HG02938 (cell line): ENCODE measurements around the gene ACIN1.
A peak's percentile ranks its signal among the peaks of the same experiment; 100 is the strongest.
"Not testable (repeated sequence)": the region's sequence is repeated elsewhere in the genome, so short reads cannot be mapped to it uniquely, and the experiment has no call there.

Experiments used
- ATAC-seq: cut with Tn5 transposase; IDR thresholded peaks from one replicate; pipeline ENCODE4 v1.9.1; 2021; ENCODE audit warnings: mild to moderate bottlenecking, moderate library complexity; ENCODE audit not compliant: unreplicated experiment

Gene ACIN1

DNA sequence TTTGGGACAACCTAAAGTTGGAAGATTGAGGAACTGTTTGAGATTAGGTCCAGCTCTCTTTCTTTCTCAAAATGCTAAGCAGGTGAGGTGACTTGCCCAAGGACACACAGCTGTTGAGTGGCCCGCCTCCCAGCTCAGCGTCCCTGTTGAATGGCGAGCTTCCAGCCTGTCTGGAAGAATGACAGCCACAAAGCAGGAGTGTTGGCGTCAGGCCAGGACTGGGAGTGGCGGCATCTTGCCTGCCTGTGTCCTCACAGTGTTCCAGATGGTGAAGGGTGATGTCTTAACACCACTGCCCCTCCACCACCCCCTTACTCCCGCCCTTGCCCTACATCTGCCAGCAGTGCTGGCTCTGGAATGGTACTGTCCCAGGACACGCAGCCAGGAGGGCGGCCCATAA is 28.5 kb upstream of the ACIN1 start:
- no peak for ATAC-seq

DNA sequence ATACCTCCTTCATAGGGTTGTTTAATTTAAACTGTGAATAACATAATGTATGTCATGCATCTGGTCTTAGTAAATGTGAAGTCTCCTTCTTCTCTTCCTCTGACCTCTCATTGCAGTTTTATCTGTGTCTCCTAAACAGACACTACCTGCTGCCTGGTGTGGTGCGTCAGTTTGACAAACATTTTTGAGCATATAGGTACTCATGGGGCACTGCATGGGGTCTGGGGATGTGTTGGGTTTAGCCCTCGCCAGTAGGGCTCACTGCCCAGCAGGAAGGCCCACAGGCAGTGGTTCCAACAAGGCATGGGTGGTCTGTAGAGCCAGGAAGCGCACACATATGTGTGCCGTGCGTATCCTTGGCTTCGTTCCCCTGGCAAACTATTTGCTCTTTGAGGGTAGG is 27.1 kb upstream of the ACIN1 start:
- ATAC-seq, result no peak

DNA sequence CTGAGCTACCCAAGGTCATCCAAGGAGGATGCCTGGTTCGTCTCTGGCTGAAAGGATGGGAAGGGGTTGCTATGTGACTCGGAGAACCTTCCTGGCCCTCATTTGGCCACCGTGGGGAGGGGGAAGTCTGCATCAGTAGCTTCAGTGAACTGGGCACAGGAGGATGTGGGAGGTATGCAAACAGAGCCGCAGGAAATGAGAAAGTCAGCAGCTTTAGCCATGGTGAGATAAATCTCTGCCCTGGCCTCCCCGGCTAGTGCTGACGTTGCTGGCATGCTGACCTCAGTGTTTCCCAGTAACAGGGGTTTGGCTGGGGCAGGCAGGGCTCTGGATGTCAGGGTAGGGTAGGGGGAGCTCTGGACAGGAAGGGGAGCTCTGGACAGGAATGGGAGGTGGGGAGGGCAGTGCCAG is 26.4 kb upstream of the ACIN1 start:
- no peak for ATAC-seq

DNA sequence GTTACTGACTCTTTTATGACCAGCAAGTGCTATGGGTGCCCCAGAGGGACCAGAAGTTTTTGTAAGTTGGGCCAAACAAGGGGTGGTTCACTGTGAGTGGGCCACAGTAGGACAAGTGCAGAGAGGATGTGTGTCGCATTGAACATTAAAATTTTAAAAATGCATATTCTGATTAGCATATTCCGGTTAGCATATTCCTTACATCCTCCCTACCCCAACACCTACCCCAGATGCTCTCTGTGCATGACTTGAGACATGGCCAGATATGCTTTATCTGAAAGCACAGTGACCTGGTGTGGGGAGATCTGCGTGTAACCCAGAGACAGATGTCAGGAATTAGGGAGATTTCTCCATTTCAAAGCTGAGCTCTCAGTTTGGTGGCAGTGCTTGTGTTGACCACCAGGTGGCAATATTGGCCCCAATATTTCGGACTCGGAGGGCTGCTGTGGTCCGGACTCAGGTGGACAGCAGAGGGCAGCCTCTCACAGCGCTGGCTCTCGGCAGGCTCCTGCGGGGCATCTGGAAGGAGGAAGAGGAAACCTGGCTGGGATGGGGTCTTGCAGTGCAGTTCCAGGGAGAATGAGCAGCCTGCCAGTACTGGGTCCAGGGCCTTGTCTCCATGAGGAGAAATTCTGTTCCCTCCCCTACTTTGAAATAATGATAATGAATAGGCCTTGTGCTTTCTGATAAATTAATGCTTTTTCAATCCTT is 25.8 kb upstream of the ACIN1 start:
- ATAC-seq, result peak; percentile 65

DNA sequence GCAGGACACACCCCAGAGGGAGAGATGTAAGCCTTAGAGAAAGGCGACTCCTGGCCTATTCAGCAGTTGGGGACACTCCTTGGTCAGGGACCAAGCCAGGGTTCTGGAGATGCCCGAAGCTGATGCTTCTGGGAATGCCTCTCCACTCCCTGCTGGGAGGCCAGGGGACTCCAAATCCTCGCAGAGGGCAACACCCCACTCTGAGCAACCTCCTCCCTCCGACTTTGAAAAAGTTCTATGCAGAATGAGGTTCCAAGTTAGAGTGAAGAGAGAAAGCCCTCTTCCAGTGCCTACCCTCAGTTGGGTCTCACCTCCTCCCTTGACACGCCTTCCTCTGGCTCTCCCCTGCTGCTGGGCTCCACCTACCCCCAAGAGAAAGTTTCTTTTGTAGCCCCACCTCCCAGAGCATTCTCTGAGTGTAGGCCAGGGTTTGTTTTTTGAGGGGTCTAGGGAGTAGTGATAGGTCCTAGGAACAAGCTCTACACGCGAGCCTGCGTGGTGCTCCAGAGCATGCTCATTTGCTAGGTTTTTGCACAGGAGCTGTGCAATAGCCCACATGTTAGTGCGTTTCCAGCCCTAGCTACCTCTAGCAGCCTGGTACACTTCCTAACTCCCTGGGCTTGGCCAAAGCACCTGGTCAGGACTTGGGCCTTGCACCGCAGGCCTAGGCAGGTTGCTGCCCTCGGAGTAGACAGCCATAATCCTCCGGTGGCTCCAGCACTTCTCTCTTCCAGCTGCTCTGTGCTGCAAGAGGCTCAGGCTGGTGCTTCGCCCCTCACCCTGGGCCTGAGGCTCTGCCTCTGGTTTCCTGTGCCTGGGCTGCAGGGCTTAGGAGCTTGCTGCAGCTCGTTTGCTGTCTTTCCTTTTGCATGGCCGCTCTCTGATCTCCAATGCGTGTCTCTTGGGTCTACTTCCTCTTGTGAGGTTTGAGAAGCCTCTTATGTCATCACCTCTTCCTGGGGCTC is 24.7 kb upstream of the ACIN1 start:
- ATAC-seq, result no peak

DNA sequence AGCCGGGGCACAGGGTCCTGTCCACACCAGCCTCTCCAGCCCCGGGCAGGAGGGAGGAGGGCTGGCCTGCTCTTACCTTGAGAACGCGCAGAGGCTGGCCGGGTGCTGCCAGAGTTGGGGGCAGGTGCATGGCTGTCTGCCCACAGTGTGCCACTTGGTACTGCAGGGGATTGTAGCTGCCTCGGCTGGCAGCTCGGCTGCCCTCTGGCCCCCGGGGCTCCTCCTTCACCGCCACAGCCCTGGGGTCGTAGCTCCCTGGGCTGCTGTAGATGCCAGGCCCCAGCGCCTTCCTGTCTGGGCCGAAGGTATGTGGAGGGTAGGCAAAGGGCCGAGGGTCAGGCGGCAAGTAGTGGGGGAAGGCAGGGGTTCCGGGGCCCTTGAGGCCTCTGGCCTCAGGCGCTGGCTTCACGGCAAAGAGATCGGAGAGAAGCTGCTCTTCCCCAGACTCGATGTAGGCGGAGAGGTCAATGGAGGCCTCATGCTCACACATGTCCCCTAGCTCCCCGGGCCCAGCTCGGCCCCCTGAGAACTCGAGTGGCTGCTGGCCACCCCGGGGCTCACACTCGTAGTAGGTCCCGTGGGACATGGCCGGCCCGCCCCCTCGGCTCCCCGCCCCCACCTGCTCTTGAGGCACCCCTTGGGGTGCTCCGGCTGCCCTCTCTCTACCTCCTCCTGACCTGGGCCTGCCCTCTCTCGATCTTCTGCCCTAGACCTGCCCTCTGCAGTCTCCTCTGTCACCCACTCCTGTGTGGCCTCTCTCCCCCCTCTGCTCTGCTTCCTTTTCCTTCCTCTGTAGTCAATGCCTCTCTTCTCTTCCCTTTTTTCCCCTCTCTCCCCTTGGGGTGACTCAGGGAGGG is 23.8 kb upstream of the ACIN1 start, which contains the start of gene CEBPE:
Gene CEBPE (minus strand): TSS at position 750 of the 857 bp plus-strand sequence. CDS start 164 bp downstream, at position 586.
- ATAC-seq, result no peak

DNA sequence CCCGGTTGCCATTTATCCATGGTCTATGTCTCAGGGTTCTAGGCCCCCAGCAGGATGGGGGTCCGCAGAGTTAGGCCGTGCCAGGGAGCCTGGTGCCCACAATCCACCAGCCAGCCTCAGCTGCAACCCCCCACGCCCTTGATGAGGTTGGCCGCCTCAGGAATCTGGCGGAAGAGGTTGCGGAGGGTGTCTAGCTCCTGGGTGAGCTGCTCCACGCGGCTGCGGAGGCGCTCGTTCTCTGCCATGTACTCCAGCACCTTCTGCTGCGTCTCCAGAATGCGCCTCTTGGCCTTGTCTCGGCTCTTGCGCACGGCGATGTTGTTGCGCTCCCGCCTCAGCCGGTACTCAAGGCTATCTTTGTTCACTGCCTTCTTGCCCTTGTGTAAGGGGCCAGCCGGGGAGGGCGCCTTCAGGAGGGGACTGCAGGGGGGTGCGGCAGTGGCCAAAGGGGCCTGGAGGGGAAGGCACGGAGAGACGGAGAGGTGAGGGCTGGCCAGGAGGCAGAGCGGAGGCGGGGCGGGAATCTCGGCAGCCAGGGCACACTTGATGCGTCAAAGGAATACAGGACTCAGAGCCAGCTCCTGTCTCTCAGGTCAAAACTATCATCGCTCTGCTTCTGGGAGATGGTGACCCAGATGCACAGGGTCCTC is 22.6 kb upstream of the ACIN1 start:
- ATAC-seq, result no peak

DNA sequence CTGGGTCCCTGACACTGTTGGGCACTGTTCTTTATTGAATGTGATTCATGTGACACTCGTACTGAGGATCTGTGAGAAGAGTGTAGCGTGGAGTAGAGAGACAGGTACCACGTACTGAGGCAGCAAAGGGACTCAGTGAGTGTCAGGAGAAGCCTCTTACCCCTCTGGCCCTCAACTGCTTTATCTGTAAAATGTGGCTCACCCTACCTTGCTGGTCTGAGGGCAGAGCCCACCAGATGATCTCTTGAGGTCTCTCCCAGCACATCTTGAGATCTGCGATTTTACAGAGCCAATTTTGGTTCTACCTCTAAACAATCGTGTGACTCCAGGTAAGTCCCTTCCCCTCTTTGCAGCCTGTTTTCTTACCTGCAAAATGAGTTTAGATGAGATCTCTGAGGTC is 21.0 kb upstream of the ACIN1 start:
- no peak for ATAC-seq

DNA sequence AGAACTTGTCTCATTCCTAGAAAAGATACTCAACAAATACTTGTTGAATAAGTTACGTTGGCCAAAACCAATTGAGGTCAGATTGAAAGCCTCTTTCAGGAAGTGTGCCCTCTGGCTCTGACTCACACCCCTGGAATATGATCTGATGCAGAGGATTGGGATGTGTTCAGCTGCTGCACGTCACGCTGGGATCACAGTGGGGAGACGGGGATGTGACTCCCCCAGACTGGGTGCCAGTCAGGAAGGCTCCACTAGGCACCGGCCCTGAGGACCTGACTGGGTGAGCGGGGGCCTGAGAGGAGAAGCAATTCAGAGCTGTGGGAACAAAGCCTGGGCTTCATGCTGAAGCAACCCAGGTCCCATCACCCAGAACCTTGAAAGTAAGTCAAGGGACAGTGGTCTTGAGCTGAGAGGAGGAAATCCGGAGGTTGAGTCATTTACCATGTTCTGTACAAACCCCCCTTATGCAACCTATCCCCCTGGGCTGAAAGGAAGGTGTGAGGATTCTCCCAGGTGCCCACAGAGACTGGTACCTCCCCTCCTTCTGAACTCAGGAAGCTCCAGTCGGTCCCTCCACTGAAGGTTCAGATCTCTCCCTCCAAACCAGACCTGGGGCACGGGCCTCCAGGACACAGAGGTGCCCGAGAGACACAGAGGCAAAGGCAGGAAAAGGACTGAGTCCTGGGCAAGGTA is 20.2 kb upstream of the ACIN1 start:
- no peak for ATAC-seq

DNA sequence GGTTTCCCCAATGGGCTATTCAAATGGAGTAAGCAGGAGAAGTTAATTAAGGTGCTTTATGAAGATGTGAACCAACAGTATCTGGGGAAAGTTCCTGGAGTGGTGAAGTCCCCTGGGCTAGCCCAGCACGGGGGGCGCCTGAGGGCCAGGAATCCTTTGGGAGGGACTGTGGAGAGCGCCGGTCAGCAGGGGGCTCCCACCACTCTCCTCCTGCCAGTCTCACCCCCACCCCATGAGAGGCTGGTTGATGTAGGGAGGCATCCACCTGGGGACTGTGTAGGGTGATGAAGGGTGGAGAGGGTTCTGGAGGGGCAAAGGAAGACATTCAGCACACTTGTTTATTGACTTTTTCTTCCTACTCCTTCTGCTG is 19.7 kb upstream of the ACIN1 start:
- no peak for ATAC-seq

DNA sequence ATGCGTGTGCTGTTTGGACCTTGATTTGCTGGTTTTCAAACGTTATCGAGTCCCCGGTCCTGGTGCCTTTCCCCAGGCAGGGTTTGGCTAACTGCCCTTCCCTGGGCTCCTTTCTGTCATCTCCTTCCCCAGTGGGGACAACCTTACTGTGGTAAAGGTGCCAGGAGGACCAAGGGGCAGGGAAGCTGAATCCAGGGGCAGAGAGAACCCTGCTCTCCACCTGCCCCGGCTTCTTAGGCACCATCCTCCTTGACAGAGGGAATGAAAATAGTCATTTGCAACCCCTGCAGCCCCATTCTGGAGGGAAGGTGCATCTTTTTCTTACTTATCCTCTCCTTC is 19.2 kb upstream of the ACIN1 start:
- ATAC-seq, result no peak

DNA sequence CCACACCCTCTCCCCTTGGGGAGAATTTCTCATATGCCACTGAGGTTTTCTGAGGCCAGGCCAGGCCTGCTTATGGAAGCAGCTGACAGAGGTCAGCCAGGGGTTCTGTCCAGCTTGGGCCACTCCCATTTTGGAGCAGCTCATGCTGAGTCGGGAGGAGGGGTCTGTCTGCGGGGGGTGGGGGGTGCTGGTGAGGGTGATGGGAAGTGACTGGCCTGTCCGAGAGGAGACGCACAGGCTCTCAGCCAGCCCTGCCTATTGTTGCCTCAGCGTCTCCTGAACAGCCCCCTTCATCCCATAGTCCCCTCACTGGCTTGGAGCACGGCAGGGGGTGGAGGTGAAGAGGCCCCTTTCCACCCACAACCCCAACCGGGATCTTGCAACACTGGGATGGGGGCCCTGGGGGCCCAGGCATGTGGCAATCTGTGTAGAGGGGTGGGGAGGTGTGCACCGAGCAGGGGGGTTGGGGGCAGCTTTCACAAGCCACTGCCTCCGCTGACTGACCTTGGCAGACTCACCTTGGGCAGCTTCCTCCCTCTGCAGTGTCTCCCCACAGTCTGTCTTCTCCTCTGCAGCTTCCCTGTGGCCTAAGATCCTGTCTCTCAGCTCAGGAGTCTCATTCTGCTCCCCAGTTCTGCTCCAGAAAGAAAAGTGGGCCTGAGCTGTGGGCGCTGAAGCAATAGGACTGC is 18.6 kb upstream of the ACIN1 start:
- ATAC-seq, result no peak

DNA sequence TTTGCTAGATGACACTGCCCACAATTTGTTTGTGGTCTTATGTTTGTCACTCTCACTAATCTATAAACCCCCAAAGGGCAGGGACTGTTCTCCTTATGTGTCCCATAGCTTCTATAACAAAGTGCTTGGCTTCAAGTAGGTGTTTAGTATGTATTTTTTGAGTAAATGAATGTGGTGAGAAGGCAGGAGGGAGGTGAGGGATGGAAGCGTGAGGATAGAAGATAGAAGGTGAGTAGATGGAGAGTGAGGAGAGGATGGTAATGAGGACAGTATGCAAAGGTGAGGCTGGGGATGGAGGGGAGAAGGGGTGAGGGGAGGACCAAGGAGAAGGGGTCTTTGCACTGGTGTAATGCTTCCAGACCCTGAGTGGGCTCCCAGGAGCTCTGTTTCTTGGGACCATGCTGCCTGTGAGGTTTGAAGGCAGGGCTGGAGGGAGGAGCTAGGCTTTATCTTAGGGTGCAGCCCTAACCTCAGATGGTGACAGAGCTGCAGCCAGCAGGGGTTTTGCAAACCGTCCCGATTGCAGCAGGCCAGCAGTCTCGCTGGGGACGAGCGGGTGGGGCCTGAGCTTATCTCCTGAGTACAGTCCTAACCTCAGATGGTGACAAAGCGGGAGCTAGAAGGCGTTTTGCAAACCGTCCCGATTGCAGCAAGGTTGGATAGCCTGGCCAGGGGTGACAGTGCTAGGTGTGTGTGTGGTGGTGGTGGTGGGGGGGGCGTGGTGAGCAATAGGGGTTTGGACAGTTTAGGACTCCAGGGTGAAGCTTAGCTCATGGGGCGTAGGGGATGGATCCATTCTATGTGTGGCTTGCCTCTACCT is 17.6 kb upstream of the ACIN1 start:
- no peak for ATAC-seq

DNA sequence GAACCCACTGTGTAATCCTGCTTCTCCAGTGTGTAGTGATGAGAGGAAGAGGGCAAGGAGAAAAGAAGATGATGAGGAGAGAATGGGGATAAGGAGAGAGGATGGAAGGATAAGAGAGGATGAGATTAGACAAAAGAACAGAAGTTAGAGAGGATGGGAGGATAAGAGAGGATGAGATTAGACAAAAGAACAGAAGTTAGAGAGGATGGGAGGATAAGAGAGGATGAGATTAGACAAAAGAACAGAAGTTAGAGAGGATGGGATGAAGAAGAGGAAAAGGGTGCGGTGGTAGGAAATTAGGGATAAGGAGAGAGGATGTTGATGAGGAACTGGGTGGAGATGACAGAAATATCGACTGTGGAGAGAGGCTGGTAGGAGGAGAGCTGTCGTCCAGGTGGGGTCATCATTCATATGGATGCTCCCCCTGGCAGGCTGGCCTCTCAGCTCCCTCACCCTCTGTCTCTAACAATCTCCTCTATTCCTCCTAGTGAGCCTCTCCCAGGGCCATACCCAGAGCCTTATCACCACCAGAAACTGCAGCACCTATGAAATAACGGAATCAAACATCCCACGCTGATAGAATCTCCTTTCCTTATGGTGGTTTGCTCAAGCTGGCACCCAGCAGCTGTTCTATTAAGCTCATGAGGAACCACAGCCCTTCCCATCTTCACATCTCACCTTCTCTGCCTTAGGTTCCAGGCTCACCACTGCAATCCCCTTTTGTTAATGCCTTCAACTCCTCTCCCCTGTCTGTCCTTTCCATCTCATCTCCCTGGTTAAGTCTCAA is 15.8 kb upstream of the ACIN1 start:
- ATAC-seq, result no peak

DNA sequence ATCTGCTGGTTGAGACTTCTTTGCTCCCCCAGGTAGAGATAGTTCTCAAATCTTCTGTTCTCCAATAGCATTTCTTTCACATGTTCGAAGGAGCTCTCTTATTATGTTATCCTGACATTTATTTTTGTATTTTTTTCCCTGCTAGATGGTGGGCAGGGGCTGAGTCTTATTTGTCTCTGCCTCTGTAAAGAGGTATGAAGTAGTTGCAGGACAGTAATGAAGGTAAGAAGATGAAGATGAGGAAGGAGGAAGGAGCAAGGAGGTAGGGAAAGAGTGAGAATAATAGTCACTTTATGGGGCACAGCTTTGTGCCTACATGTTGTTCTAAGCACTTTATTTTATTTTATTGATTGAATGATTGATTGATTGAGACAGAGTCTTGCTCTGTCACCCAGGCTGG is 14.8 kb upstream of the ACIN1 start:
- no peak for ATAC-seq

DNA sequence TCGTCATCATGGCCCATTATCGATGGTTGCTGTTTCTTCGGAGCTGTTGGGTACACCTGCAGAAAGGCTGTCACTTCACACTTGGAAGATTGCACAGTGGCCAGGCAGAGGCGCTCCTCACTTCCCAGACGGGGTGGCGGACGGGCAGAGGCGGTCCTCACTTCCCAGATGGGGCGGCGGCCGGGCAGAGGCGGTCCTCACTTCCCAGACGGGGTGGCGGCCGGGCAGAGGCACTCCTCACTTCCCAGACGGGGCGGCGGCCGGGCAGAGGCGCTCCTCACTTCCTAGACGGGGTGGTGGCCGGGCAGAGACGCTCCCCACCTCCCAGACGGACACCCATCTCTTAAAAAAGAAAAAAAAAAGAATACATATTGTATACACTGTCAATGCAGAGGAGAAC is 13.2 kb upstream of the ACIN1 start:
- not testable (repeated sequence) for ATAC-seq

DNA sequence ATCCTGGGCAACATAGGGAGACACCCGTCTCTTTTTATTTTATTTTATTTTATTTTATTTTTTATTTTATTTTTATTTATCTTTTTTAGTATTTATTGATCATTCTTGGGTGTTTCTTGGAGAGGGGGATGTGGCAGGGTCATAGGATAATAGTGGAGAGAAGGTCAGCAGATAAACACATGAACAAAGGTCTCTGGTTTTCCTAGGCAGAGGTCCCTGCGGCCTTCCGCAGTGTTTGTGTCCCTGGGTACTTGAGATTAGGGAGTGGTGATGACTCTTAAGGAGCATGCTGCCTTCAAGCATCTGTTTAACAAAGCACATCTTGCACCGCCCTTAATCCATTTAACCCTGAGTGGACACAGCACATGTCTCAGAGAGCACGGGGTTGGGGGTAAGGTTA is 12.7 kb upstream of the ACIN1 start:
- ATAC-seq, result not testable (repeated sequence)

DNA sequence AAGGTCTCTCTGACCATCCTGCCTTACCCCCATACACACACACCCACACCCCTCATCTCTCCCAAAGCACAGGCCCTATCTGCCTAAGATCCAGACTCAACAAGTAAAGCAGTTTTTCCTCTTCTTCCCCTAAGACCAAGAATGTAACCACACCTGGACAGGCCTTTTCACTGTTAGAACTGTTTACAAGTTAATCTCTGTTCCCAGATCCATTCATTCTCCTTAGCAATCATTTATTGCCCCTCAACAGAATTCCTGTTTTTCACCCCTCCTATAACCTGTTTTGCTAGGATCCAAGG is 11.8 kb upstream of the ACIN1 start:
- no peak for ATAC-seq
